GM18858 (cell line): Measurements from ENCODE around the gene MEGF11.

Experiments
- ATAC-seq: cut with Tn5 transposase; IDR thresholded peaks from one replicate; pipeline ENCODE4 v1.9.1; 2021; ENCODE audit not compliant: unreplicated experiment

MEGF11 gene

DNA sequence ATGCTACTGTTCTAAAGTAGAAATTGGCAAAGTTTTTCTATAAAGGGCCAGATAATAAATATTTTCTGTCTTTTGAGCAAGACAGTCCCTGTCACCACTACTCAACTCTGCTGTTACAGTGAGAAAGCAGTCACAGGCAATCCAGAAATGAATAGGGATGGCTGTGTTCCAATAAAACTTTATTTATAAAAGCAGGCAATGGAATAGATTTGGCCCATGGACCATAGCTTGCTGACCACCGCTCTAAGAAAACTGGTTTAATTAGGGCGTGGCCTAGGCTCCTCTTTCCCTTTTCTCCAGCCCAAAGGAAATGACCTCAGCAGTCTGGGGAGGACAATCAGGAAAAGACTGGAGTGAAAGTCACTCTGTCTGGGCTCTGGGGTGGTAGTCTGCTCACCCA lies 183.8 kb downstream of the MEGF11 start:
- ATAC-seq = no peak

GRCh38 chr15:66068801-66069200 lies 184.7 kb downstream of the MEGF11 start:
- no peak for ATAC-seq

DNA sequence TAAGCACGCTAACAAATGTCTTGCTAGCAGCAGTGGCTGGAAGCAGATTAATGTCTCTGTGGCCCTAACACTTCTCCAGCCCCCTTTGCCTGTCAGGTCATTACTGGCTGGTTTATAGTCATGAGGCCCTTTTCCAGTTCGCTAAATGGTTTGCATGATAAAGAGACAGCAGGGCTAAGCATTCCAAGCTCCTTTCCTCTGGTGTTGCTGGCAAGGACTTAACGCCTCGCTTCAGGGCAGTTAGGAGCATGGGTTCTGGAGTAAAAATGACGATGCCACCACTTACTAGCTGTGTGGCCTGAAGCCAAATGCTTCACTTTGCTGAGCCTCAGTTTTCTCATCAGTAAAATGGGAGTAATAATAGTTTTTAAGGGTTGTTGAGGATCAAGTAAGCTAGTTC lies 185.9 kb downstream of the MEGF11 start:
- no peak for ATAC-seq

GRCh38 chr15:66066481-66066880 lies 187.1 kb downstream of the MEGF11 start:
- ATAC-seq = no peak

DNA sequence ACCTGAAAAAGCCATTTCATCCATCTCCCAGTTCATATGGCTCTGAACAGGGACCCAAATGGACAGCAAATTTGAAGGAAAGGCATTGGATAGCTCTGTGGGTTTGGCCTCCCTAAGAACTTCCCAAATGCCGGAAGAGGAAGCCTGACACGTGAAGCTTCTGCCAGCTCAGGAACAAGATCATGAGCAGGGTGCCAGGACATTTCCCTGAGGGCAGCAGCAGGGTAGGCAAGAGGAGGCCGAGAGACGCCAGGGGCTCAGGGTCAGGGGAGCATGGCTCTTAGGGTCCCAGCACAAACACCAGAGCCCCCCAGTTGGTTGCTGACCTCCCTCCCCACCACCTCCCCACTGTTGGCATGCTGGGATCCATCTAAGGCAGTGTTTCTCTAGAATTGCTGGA lies 187.5 kb downstream of the MEGF11 start:
- ATAC-seq = no peak

- no peak for ATAC-seq
These were observed 188.2 kb downstream of the MEGF11 start for GRCh38 chr15:66065325-66065724.

DNA sequence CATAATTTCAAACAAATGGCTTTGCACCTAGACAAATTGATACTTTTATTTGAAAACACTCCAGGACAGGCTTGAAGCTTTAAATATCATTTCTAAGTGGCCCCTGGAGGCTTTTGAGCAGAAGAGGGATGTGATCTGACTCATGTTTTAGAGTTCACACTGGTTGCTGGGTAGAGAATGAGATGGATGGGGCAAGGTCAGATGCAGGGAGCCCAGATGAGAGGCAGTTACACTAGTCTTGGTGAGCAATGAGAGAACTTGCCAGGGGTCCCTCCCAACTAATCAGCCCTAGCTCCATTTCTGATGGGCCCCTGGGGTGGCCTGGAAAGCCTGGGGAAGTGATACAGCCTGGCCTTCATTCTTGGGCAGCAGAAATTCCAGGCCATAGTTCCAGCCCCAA lies 190.4 kb downstream of the MEGF11 start:
- no peak for ATAC-seq

DNA sequence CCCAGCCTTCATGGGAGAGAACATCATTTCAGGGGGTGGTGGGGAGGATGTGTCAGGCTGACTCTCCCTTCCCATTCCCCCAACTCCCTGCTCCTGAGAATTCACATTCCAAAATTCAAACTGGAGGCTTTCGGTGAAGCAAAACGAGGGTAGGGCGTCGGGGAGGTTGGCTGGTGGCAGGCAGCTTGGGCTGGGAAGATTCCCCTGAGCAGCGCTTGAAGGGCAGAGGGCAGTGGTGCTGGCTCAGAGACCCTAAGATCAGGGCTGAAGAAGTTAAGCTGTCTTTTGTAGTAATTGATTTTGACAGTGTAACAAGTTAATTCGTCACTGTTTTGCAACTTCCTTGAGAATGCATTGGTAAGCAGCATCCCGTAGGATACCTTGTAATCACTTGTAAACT lies 196.5 kb downstream of the MEGF11 start:
- no peak for ATAC-seq

- no peak for ATAC-seq
These were observed 199.6 kb downstream of the MEGF11 start for GRCh38 chr15:66053991-66054390.

- ATAC-seq = no peak
These were observed 201.7 kb downstream of the MEGF11 start for GRCh38 chr15:66051833-66052232.

DNA sequence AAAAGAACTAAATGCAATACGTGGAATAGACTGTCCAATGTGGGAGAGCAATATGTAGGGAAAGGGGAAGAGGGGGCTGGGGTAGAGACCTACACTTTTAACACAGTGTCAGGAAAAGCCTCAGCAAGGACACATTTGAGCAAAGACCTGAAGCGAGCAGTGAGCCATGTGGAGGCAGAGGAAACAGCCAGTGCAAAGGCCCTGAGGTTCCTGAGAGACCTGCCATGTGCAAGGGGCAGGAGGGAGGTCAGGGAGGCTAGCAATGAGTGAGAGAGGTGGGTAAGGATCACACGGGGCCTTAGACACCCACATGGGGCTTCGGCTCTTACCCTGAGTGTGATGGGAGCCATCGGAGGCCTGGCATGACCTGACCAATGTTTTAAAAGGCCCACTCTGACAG lies 203.3 kb downstream of the MEGF11 start:
- ATAC-seq = no peak

GRCh38 chr15:66049353-66049752 lies 204.2 kb downstream of the MEGF11 start:
- ATAC-seq = no peak

DNA sequence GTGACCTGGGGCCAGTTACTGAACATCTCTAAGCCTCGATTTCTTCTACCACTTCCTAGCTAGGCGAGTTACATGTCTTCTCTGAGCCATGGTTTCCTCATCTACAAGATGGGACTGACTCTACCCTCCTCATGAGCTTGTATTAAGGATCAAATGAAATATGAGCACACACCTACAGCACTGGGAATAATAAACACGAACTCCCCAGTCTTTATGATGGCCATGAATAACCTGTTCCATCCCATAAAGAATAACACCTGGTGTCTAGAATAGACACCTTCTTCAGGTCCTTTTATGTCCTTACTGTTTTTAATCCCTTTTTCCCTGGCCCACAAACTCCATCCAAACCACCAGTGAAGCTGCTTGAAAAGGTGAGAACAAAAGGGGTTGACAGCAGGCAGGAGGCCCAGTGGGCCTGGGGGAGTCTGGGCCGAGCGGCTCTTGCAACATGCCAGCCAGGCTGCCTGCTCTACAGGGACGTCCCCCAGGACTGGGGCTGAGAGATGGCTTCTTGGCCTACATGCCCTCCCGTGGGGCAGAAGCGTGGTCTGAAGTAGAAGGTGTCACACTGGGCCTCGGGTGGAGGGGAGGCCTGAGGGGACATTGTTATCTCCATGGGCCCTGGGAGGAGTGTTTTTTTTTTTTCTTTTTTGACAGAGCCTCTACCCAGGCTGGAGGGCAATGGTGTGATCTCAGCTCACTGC lies 206.1 kb downstream of the MEGF11 start:
- ATAC-seq = no peak

DNA sequence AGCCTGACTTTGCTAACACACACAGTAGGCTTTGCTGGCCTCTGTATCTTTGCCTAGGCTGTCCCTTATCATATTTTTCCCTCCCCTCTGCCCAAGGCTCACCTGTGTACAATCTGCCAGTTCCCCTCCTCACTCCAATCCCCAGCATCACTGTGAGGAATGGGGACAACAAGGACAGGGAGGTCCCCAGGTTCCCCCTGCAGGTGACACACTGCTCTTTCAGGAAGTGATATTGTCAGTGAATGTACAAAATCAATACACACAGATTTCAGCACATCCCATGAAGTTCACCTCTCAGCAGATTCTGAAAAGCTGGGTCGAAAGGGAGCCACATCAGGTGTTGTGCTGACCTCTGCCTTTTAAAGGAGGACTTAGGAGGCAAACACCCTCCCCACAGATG lies 206.8 kb downstream of the MEGF11 start:
- no peak for ATAC-seq

GRCh38 chr15:66046326-66046725 lies 207.2 kb downstream of the MEGF11 start:
- ATAC-seq = no peak

DNA sequence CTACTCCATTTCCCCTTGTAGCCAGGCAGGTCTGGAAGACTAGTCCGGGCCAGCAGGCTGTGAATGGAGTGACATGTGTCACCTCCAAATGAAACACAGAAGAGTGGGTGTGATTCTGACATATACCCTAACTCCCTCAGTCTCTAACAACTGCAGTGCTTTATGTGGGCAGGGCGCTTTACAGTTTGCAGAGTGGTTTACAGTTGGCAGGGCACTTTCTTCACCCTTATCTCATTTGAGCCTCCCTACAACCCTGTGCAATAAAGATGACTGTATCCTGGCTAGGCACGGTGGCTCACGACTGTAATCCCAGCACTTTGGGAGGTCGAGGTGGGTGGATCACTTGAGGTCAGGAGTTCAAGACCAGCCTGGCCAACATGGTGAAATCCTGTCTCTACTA lies 208.0 kb downstream of the MEGF11 start:
- ATAC-seq = no peak

GRCh38 chr15:66044837-66045236 lies 208.7 kb downstream of the MEGF11 start:
- no peak for ATAC-seq

- no peak for ATAC-seq
These were observed 210.3 kb downstream of the MEGF11 start for GRCh38 chr15:66043264-66043663.

- no peak for ATAC-seq
These were observed 210.9 kb downstream of the MEGF11 start for GRCh38 chr15:66042624-66043023.

DNA sequence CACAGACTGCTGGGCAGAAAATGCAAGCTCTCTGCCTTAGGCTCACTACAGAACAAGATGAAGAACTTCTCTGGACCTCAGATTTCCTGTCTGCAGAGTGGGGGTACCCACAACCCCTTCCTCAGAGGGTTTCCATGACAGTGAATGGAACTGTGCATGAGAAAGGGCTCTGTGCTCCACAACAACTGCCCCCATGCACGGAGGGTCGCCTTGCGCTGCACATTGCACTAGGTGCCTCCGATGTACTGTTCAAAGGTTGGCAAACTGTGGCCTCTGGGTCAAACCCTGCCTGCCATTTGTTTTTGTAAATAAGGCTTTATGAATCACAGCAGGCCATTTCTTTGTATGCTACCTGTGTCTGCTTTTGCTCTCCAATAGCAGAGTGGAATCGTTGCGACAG lies 212.3 kb downstream of the MEGF11 start:
- ATAC-seq = no peak

GRCh38 chr15:66040211-66040892 lies 213.2 kb downstream of the MEGF11 start:
- ATAC-seq = no peak

GRCh38 chr15:66039117-66039871 lies 214.3 kb downstream of the MEGF11 start:
- ATAC-seq = no peak
